CD8-positive, alpha-beta memory T cell (primary cell): ENCODE data around the gene GAS2. TPM values are rescaled to one million over a fixed set of nuclear protein-coding genes. Genes with fewer than 3 reads are reported as not detected.

Experiments
- CTCF ChIA-PET: fragments of 350-600 bp; sonication (Branson Sonifier 250); formaldehyde crosslinking; loops from one replicate; lab custom pipeline; 2021; ENCODE audit warnings: antibody characterized with exemption; lab: Charles Lee
- POLR2A ChIA-PET: fragments of 350-600 bp; sonication (Branson Sonifier 250); formaldehyde crosslinking; loops from one replicate; lab custom pipeline; 2021; ENCODE audit warnings: antibody characterized with exemption; lab: Charles Lee
- DNase-seq, 5 donors: peaks; one replicate each; pipeline versions ENCODE4 v3.0.0 to v3.0.0-alpha.2; 2020 to 2022; ENCODE audit warnings: mixed read lengths in 1 of 5
- H3K27ac ChIP-seq: one replicate; pipeline ENCODE4 v1.7.0; 2013; ENCODE audit warnings: low read depth, mild to moderate bottlenecking, low read length, moderate library complexity
- H3K27me3 ChIP-seq: 2 replicates; pipeline ENCODE4 v1.7.0; 2013; ENCODE audit warnings: low read length, mild to moderate bottlenecking; ENCODE audit not compliant: insufficient read depth, poor library complexity, severe bottlenecking
- H3K36me3 ChIP-seq: 2 replicates; pipeline ENCODE4 v1.7.0; 2013; ENCODE audit warnings: mild to moderate bottlenecking, low read length, moderate library complexity; ENCODE audit not compliant: insufficient read depth
- H3K4me1 ChIP-seq: 2 replicates; pipeline ENCODE4 v1.7.0; 2013; ENCODE audit warnings: mild to moderate bottlenecking, low read length, moderate library complexity; ENCODE audit not compliant: insufficient read depth
- H3K4me3 ChIP-seq: 2 replicates; pipeline ENCODE4 v1.7.0; 2013; ENCODE audit warnings: mild to moderate bottlenecking, low read length
- H3K9me3 ChIP-seq: 2 replicates; pipeline ENCODE4 v1.7.0; 2013; ENCODE audit warnings: mild to moderate bottlenecking, low read length
- H3K27ac Mint-ChIP-seq, 8 donors: one replicate each; pipeline ENCODE4 v1.8.0; 2020 to 2021; ENCODE audit warnings: mixed read lengths in 8 of 8, mild to moderate bottlenecking in 6 of 8, inconsistent platforms in 3 of 8, moderate library complexity in 3 of 8
- H3K27me3 Mint-ChIP-seq, 2 donors: one replicate each; pipeline ENCODE4 v1.8.0; 2020 to 2021; ENCODE audit warnings: mixed read lengths in 2 of 2, mild to moderate bottlenecking in 1 of 2, moderate library complexity in 1 of 2
- H3K36me3 Mint-ChIP-seq, 3 donors: one replicate each; pipeline ENCODE4 v1.8.0; 2020 to 2021; ENCODE audit warnings: mixed read lengths in 3 of 3, inconsistent platforms in 1 of 3, mild to moderate bottlenecking in 1 of 3
- H3K4me1 Mint-ChIP-seq, 3 donors: one replicate each; pipeline ENCODE4 v1.8.0; 2020 to 2021; ENCODE audit warnings: mixed read lengths in 3 of 3, inconsistent platforms in 1 of 3, mild to moderate bottlenecking in 1 of 3
- H3K4me3 Mint-ChIP-seq, 7 donors: one replicate each; pipeline ENCODE4 v1.8.0; 2020 to 2021; ENCODE audit warnings: mixed read lengths in 7 of 7, mild to moderate bottlenecking in 6 of 7, moderate library complexity in 4 of 7, inconsistent platforms in 2 of 7
- H3K9me3 Mint-ChIP-seq, 5 donors: one replicate each; pipeline ENCODE4 v1.8.0; 2020 to 2022; ENCODE audit warnings: mixed read lengths in 5 of 5, mild to moderate bottlenecking in 3 of 5, moderate library complexity in 2 of 5, inconsistent platforms in 1 of 5
- polyA plus RNA-seq: library from polyadenylated mRNA; unstranded; fragments of 300-500 nt; fragmentation: Illumina TruSeq; gene quantifications from one replicate; pipeline ENCODE4 v1.2.3, GENCODE V29; 2021
- total RNA-seq, 2 experiments: library from RNA; stranded (reverse); gene quantifications; one replicate each; pipeline ENCODE4 v1.2.3, GENCODE V29; 2021

Gene GAS2
- total and polyA plus RNA-seq, 3 experiments from 2014 or later: 1.7 to 3.5 (median 2.7) TPM

DNA sequence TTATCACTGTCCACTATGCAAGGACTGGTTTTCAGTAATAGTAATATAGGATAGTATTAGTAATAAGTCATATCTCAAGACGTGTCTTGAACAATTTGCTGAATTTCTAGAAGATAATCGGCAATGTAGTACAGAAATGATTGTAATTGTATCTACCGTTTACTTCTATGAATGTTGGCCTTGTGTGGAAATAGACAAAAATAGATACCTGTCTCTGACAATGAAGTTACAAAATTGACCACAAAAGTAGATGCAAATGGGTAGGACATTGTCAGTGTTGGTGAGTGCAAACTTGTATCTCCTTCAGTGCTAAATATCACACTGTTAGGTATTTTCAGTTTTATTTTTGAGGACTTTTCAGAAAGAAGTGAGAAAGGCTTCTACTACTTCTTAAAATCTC, 120.1 kb downstream of the GAS2 start:
- Mint-ChIP-seq H3K9me3 (no peaks in the 10 kb centered on the region), H3K36me3 (no peaks in the 10 kb centered on the region), H3K27ac (no peak overlapping the region), H3K4me3 (no peak overlapping the region), H3K27me3 (peaks cover 0 to 17% of the 10 kb centered on the region in 2 donors), H3K4me1 (peaks cover 0 to under 1% (median 0%) of the 10 kb centered on the region in 3 donors)
- Histone ChIP-seq H3K9me3 (no peaks in the 10 kb centered on the region), H3K27me3 (no peaks in the 10 kb centered on the region), H3K36me3 (no peaks in the 10 kb centered on the region), H3K4me1 (no peaks in the 10 kb centered on the region), H3K4me3 (no peak overlapping the region), H3K27ac (no peak overlapping the region)
- CTCF ChIA-PET: interaction anchor here (1.4 to 2.4 kb wide), 4 partner anchors 11 to 452 kb away, joined by 3 to 11 read pairs (median 6); partner anchors contain the start of gene SVIP
- POLR2A ChIA-PET: no interaction called here
- DNase-seq: no peak

DNA sequence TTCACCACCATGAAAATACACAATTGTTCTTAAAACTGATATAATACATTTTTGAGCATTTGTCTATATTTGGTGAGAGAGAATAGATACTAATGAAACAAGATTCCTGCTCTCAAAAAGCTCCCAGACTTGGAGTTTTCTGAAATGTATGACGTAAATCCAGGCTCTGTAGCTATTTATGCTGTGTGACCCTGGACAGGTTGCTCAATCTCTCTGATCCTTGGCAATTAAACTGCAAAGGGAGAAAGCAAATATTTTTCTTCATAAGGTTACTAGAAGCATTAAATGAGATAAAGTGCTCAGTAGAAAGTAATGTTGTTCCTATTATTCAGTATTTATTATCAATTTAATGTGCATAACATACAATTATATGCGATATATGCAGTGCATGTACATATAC, 120.6 kb downstream of the GAS2 start:
- no peaks in the 10 kb centered on the region for H3K4me1 Mint-ChIP-seq
- H3K4me1 ChIP-seq: no peaks in the 10 kb centered on the region
- no peak overlapping the region for H3K4me3 ChIP-seq
- H3K4me3 Mint-ChIP-seq: no peak overlapping the region
- no peaks in the 10 kb centered on the region for H3K9me3 ChIP-seq
- H3K9me3 Mint-ChIP-seq: no peaks in the 10 kb centered on the region
- H3K36me3 Mint-ChIP-seq: no peaks in the 10 kb centered on the region
- POLR2A ChIA-PET: no interaction called here
- no peak overlapping the region for H3K27ac Mint-ChIP-seq
- no peak for DNase-seq
- H3K27ac ChIP-seq: no peak overlapping the region
- no peaks in the 10 kb centered on the region for H3K36me3 ChIP-seq
- peaks cover 0 to 17% of the 10 kb centered on the region in 2 donors for H3K27me3 Mint-ChIP-seq
- H3K27me3 ChIP-seq: no peaks in the 10 kb centered on the region
- CTCF ChIA-PET: interaction anchor here (0.9 to 2.4 kb wide), 8 partner anchors 9 to 459 kb away, joined by 3 to 11 read pairs (median 4); partner anchors contain the start of gene SVIP

DNA sequence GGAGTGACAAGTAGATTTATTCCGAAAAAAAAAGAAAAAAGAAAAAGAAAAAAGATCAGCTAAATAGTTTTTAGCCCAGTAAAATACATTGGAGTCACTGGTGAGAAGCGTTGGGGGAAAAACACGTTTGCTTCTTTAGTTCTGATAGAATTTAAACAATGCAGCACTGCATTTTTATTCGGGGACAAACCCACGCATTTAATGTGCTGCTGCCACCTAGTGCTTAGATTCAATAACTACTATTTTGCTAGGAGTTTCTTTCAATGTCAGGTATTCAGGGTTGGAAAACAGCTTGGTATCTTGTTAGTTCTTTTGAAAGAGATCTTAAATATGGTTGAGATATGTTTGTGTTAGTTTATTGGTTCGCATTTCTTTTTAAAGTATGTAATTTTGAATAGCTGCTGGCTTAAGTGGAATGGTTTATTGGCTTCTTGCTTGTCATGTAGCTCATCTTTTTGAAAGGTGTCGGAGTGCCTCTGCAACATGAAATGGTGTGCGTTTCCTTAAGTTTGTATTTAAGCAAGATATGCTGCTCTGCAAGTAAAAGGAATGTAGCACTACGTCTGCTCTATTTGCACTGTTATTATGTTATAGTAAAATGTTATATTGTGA, 121.2 kb downstream of the GAS2 start:
- DNase-seq: peak in 2 of 5 donors; percentile 9 to 38
- no peak overlapping the region for H3K27ac ChIP-seq

DNA sequence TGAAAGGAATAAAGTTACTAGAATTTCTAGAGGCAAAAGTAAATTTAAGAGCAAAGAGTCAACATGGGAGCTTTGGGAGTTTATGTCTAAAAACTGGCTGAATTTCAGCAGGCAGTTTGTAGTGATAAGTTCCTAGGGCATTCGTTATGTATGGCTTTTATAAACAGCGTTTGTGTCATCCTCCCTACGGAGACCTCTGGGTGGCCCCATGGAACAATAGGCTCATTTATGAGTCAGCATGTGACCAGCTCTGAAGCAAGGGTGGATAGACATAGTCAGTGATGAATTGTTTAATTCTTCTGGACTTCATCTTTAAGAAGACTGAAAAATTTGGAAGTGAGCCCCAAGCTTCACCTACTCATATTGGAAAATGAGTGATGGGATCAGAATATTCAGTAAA, 126.1 kb downstream of the GAS2 start:
- no peak overlapping the region for H3K4me3 ChIP-seq
- Mint-ChIP-seq H3K27ac (no peak overlapping the region), H3K4me3 (no peak overlapping the region), H3K4me1 (no peaks in the 10 kb centered on the region), H3K9me3 (no peaks in the 10 kb centered on the region), H3K36me3 (no peaks in the 10 kb centered on the region), H3K27me3 (no peaks in the 10 kb centered on the region)
- POLR2A ChIA-PET: no interaction called here
- no peaks in the 10 kb centered on the region for H3K4me1 ChIP-seq
- no peak overlapping the region for H3K27ac ChIP-seq
- no peaks in the 10 kb centered on the region for H3K9me3 ChIP-seq
- CTCF ChIA-PET: no interaction called here
- DNase-seq: no peak
- no peaks in the 10 kb centered on the region for H3K27me3 ChIP-seq
- H3K36me3 ChIP-seq: no peaks in the 10 kb centered on the region

More for the DNA sequence above, 121.2 kb downstream of the GAS2 start:
- Mint-ChIP-seq H3K4me3 (no peak overlapping the region), H3K4me1 (no peaks in the 10 kb centered on the region), H3K9me3 (no peaks in the 10 kb centered on the region), H3K27ac (no peak overlapping the region), H3K36me3 (no peaks in the 10 kb centered on the region), H3K27me3 (peaks cover 0 to 17% of the 10 kb centered on the region in 2 donors)
- Histone ChIP-seq H3K36me3 (no peaks in the 10 kb centered on the region), H3K27me3 (no peaks in the 10 kb centered on the region), H3K4me3 (no peak overlapping the region), H3K9me3 (no peaks in the 10 kb centered on the region), H3K4me1 (no peaks in the 10 kb centered on the region)
- CTCF ChIA-PET: interaction anchor here (0.6 to 2.4 kb wide), 13 partner anchors 8 to 543 kb away, joined by 3 to 11 read pairs (median 4); partner anchors contain the start of gene SVIP
- POLR2A ChIA-PET: no interaction called here

DNA sequence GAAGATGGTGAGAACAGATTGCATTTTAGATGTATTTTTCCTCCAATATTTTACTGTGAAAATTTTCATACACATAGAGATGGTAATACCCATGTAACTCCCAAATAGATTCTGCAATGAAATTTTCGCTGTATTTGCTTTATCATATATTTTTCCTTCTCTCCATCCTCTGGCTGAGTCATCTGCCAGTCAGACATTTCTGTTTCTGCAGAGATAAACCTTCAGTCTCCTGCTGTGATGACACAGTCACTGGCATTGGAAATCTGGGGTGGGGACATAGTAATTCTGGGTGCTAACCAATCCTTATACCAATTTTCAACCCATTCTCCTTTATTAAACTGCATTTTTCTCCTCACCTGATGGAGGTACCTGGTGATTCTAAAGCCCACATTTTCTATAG, 129.5 kb downstream of the GAS2 start:
- Histone ChIP-seq H3K27me3 (no peaks in the 10 kb centered on the region), H3K36me3 (no peaks in the 10 kb centered on the region), H3K27ac (no peak overlapping the region), H3K9me3 (no peaks in the 10 kb centered on the region), H3K4me3 (no peak overlapping the region), H3K4me1 (no peaks in the 10 kb centered on the region)
- peaks cover 0 to 16% of the 10 kb centered on the region in 2 donors for H3K27me3 Mint-ChIP-seq
- no peak for DNase-seq
- H3K4me3 Mint-ChIP-seq: no peak overlapping the region
- no peak overlapping the region for H3K27ac Mint-ChIP-seq
- no peaks in the 10 kb centered on the region for H3K4me1 Mint-ChIP-seq
- no peaks in the 10 kb centered on the region for H3K36me3 Mint-ChIP-seq
- ChIA-PET CTCF (interaction anchor here (1.0 kb wide), 1 partner anchor 8 kb away, joined by 3 read pairs; no protein-coding TSS in a partner anchor), POLR2A (no interaction called here)
- H3K9me3 Mint-ChIP-seq: no peaks in the 10 kb centered on the region

DNA sequence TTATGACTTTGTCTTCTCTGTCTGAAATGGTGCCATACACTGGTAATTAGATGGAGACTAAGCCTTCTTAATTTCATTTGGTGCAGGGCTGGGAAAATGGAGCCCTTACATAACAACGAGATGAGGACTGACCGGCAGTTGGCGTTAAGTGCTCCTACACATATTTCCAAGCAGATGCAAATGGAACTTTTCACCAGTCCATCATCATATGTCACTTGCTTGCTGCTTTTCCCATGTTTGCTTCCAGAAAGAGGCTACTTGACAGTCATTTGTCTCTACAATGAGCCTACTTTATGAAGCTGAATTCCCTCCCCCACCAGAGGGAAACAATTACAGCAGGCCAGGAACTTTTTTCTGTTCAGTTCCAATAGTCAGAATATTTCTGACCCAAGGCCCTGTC, 130.6 kb downstream of the GAS2 start:
- Mint-ChIP-seq H3K4me1 (no peaks in the 10 kb centered on the region), H3K27me3 (peaks cover 1 to 19% of the 10 kb centered on the region in 2 donors), H3K36me3 (no peaks in the 10 kb centered on the region), H3K9me3 (no peaks in the 10 kb centered on the region), H3K27ac (no peak overlapping the region), H3K4me3 (no peak overlapping the region)
- H3K27ac ChIP-seq: no peak overlapping the region
- H3K4me1 ChIP-seq: no peaks in the 10 kb centered on the region
- DNase-seq: no peak
- H3K36me3 ChIP-seq: no peaks in the 10 kb centered on the region
- ChIA-PET POLR2A (no interaction called here), CTCF (interaction anchor here (2.3 kb wide), 1 partner anchor 9 kb away, joined by 11 read pairs; no protein-coding TSS in a partner anchor)
- no peaks in the 10 kb centered on the region for H3K9me3 ChIP-seq
- H3K4me3 ChIP-seq: no peak overlapping the region
- no peaks in the 10 kb centered on the region for H3K27me3 ChIP-seq

DNA sequence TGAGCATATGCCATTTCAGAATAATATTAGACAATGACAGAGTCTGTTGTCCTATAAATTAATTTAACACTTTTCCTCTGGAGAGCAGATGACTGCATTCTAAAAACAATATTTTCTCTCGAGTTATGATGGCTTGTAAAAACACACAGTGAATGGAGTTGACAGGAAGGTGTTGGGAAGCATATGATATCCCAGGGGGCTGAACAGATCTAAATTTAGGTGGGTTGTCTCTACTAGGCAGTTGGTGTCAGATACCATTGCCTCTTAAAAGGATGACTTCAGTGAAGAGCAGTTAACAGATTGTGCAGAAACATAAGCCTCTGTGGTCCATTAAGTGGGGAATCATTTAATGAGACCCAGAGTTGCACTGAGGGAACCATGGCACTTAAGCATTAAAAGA, 132.5 kb downstream of the GAS2 start:
- H3K9me3 ChIP-seq: no peaks in the 10 kb centered on the region
- no peaks in the 10 kb centered on the region for H3K4me1 ChIP-seq
- Mint-ChIP-seq H3K27me3 (peaks cover 3 to 21% of the 10 kb centered on the region in 2 donors), H3K9me3 (no peaks in the 10 kb centered on the region), H3K36me3 (no peaks in the 10 kb centered on the region), H3K4me1 (no peaks in the 10 kb centered on the region), H3K4me3 (no peak overlapping the region), H3K27ac (no peak overlapping the region)
- DNase-seq: no peak
- H3K36me3 ChIP-seq: no peaks in the 10 kb centered on the region
- no peak overlapping the region for H3K27ac ChIP-seq
- H3K4me3 ChIP-seq: no peak overlapping the region
- POLR2A ChIA-PET: no interaction called here
- CTCF ChIA-PET: interaction anchor here (2.3 kb wide), 1 partner anchor 11 kb away, joined by 11 read pairs; no protein-coding TSS in a partner anchor
- no peaks in the 10 kb centered on the region for H3K27me3 ChIP-seq

DNA sequence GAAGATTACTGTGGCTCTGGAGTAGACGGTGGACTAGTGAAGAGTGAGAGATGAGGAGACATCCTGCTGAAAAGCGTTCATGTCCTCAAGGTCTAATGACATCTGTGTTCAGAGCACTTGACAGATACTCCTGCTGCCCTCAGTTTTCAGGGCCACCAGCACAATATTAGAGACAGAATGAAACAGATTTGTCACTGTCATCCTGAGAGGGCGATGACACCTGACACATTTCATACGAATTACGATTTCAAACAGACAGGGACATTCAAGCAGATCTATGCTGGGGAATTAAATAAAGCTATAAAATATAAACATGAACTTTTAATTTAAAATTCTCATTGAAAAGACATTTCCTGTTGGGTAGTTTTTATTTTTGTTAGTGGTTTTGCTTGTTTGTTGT, 134.1 kb downstream of the GAS2 start:
- CTCF ChIA-PET: no interaction called here
- no peak overlapping the region for H3K27ac Mint-ChIP-seq
- POLR2A ChIA-PET: no interaction called here
- H3K9me3 ChIP-seq: no peaks in the 10 kb centered on the region
- no peak overlapping the region for H3K4me3 ChIP-seq
- H3K4me1 ChIP-seq: no peaks in the 10 kb centered on the region
- H3K27ac ChIP-seq: no peak overlapping the region
- H3K27me3 ChIP-seq: no peaks in the 10 kb centered on the region
- no peak overlapping the region for H3K4me3 Mint-ChIP-seq
- no peaks in the 10 kb centered on the region for H3K36me3 Mint-ChIP-seq
- H3K4me1 Mint-ChIP-seq: no peaks in the 10 kb centered on the region
- H3K27me3 Mint-ChIP-seq: peaks cover 3 to 21% of the 10 kb centered on the region in 2 donors
- no peaks in the 10 kb centered on the region for H3K36me3 ChIP-seq
- H3K9me3 Mint-ChIP-seq: no peaks in the 10 kb centered on the region
- DNase-seq: no peak
